ENCODE data around the gene SIPA1L3. TPM values are rescaled to one million over a fixed set of nuclear protein-coding genes. Genes with fewer than 3 reads are reported as not detected.

Gene SIPA1L3
- total RNA-seq, 1 experiment from 2014 or later, result 36.0 TPM

GRCh38 chr19:37990362-37990761, 83.4 kb downstream of the SIPA1L3 start:
- Mint-ChIP-seq H3K36me3 (ENCODE audit: insufficient read depth, unreplicated experiment) (no peaks in the 10 kb centered on the region), H3K4me1 (ENCODE audit: insufficient read depth, unreplicated experiment) (peaks cover 27% of the 10 kb centered on the region), H3K27me3 (ENCODE audit: insufficient read depth, unreplicated experiment) (no peaks in the 10 kb centered on the region), H3K27ac (ENCODE audit: low read depth, unreplicated experiment) (peak overlapping the region; percentile 12), H3K4me3 (ENCODE audit: unreplicated experiment) (no peak overlapping the region), H3K9me3 (ENCODE audit: unreplicated experiment) (no peaks in the 10 kb centered on the region)
- no TSS peak for BruUV-seq (replicated peaks)
- ChIA-PET POLR2A (interaction anchor here (0.7 to 2.4 kb wide), 11 partner anchors 11 to 1455 kb away, joined by 3 to 16 read pairs (median 3); partner anchors contain the start of genes C19orf33, SIPA1L3 and WDR87), CTCF (interaction anchor here (0.7 to 5.4 kb wide), 7 partner anchors 10 to 251 kb away, joined by 3 to 51 read pairs (median 6); partner anchors contain the start of genes SIPA1L3 and WDR87)
- DNase-seq (ENCODE audit: unreplicated experiment), result peak; percentile 81
- TF ChIP-seq, protein P1, sequence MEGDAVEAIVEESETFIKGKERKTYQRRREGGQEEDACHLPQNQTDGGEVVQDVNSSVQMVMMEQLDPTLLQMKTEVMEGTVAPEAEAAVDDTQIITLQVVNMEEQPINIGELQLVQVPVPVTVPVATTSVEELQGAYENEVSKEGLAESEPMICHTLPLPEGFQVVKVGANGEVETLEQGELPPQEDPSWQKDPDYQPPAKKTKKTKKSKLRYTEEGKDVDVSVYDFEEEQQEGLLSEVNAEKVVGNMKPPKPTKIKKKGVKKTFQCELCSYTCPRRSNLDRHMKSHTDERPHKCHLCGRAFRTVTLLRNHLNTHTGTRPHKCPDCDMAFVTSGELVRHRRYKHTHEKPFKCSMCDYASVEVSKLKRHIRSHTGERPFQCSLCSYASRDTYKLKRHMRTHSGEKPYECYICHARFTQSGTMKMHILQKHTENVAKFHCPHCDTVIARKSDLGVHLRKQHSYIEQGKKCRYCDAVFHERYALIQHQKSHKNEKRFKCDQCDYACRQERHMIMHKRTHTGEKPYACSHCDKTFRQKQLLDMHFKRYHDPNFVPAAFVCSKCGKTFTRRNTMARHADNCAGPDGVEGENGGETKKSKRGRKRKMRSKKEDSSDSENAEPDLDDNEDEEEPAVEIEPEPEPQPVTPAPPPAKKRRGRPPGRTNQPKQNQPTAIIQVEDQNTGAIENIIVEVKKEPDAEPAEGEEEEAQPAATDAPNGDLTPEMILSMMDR (IDR thresholded peaks at IDR 0.05; ENCODE audit: unreplicated experiment), result peak; percentile 12
- intact Hi-C loops (cut with micrococcal nuclease), result loop anchor here (1.0 to 10.0 kb wide), 4 partner anchors 56 to 105 kb away; partner anchors contain the start of gene SIPA1L3

DNA sequence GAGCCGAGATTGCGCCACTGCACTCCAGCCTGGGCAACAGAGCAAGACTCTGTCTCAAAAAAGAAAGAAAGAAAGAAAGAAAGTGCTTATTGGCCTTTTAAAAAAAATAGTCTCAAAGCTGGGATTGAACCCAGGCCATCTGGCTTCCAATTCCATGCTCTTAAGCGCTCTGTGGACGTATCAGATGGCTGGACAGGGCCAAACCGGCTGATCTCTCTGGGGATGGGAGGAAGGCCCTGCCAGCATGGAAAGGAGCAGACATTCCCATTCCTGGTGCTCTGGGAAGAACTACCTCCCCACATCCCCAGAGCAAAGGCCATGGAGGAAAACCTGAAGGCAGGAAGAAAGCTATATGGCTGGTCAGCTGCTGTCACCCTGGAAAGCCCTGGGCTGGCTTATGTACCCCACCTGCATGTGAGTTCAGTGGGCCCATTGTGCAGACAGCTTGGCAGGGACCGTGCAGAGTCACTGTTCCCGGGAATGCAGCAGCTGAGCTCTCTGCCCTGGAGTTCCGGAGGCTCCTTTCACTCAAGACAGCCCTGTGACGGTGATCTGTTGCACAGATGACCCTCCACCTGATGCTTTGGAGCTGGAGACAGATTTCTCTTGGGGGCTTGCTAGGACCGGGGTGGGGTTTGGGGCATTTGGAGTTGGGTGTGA, 84.3 kb downstream of the SIPA1L3 start:
- H3K4me3 Mint-ChIP-seq (ENCODE audit: unreplicated experiment), result no peak overlapping the region
- POLR2A ChIA-PET, result interaction anchor here (0.9 to 2.4 kb wide), 6 partner anchors 10 to 89 kb away, joined by 3 to 16 read pairs (median 4); partner anchors contain the start of genes SIPA1L3 and WDR87
- no peak overlapping the region for H3K27ac Mint-ChIP-seq (ENCODE audit: low read depth, unreplicated experiment)
- H3K27me3 Mint-ChIP-seq (ENCODE audit: insufficient read depth, unreplicated experiment), result no peaks in the 10 kb centered on the region
- BruUV-seq (replicated peaks), result no TSS peak
- no peaks in the 10 kb centered on the region for H3K36me3 Mint-ChIP-seq (ENCODE audit: insufficient read depth, unreplicated experiment)
- CTCF ChIA-PET, result interaction anchor here (0.6 to 5.4 kb wide), 8 partner anchors 9 to 250 kb away, joined by 3 to 51 read pairs (median 5); partner anchors contain the start of genes SIPA1L3 and WDR87
- no peak for DNase-seq (ENCODE audit: unreplicated experiment)
- TF ChIP-seq, protein P1 (IDR thresholded peaks at IDR 0.05; ENCODE audit: unreplicated experiment), result no peak
- H3K4me1 Mint-ChIP-seq (ENCODE audit: insufficient read depth, unreplicated experiment), result peaks cover 24% of the 10 kb centered on the region
- no peaks in the 10 kb centered on the region for H3K9me3 Mint-ChIP-seq (ENCODE audit: unreplicated experiment)
- intact Hi-C loops (cut with micrococcal nuclease), result loop anchor here (2.0 to 10.0 kb wide), 2 partner anchors 57 to 89 kb away; no protein-coding TSS in a partner anchor

- no peak overlapping the region for H3K4me3 Mint-ChIP-seq (ENCODE audit: unreplicated experiment)
- no peaks in the 10 kb centered on the region for H3K9me3 Mint-ChIP-seq (ENCODE audit: unreplicated experiment)
- ChIA-PET CTCF (interaction anchor here (0.6 to 5.4 kb wide), 4 partner anchors 12 to 180 kb away, joined by 3 to 51 read pairs (median 4); partner anchors contain the start of genes SIPA1L3 and WDR87), POLR2A (interaction anchor here (1.0 to 2.4 kb wide), 4 partner anchors 12 to 89 kb away, joined by 3 to 15 read pairs (median 4); no protein-coding TSS in a partner anchor)
- intact Hi-C loops (cut with micrococcal nuclease), result loop anchor here (2.0 to 10.0 kb wide), 2 partner anchors 57 to 89 kb away; no protein-coding TSS in a partner anchor
- H3K27me3 Mint-ChIP-seq (ENCODE audit: insufficient read depth, unreplicated experiment), result no peaks in the 10 kb centered on the region
- H3K27ac Mint-ChIP-seq (ENCODE audit: low read depth, unreplicated experiment), result no peak overlapping the region
- no peak for DNase-seq (ENCODE audit: unreplicated experiment)
- H3K36me3 Mint-ChIP-seq (ENCODE audit: insufficient read depth, unreplicated experiment), result no peaks in the 10 kb centered on the region
- no TSS peak for BruUV-seq (replicated peaks)
- peaks cover 19% of the 10 kb centered on the region for H3K4me1 Mint-ChIP-seq (ENCODE audit: insufficient read depth, unreplicated experiment)
- TF ChIP-seq, protein P1 (IDR thresholded peaks at IDR 0.05; ENCODE audit: unreplicated experiment), result no peak
These were observed 84.8 kb downstream of the SIPA1L3 start for GRCh38 chr19:37991841-37992248.

DNA sequence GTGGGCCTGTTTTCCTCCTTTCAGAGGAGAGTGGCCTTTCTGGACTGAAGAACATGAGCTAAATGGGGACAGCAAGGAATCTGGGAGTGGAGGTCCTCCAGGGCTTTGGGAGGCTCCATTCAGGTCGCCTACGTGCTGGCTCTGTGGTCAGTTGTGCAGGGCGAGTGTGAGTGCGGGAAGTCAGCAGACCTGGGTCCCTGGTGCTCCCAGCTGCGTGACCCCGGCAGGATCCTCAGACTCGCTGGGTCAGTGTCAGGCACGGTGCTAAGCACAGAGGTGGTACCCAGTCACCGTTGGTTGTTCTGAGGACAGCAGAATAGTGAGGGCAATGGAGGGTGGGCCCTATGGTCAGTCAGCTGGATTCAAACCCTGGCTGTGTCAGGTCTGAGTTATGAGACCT, 85.8 kb downstream of the SIPA1L3 start:
- TF ChIP-seq, protein P1 (IDR thresholded peaks at IDR 0.05; ENCODE audit: unreplicated experiment), result no peak
- intact Hi-C loops (cut with micrococcal nuclease), result loop anchor here (10.0 kb wide), 1 partner anchor 58 kb away; no protein-coding TSS in a partner anchor
- POLR2A ChIA-PET, result interaction anchor here (1.0 to 1.4 kb wide), 3 partner anchors 11 to 87 kb away, joined by 3 to 5 read pairs (median 3); partner anchors contain the start of gene WDR87
- H3K4me3 Mint-ChIP-seq (ENCODE audit: unreplicated experiment), result no peak overlapping the region
- H3K4me1 Mint-ChIP-seq (ENCODE audit: insufficient read depth, unreplicated experiment), result peaks cover 19% of the 10 kb centered on the region
- no peak overlapping the region for H3K27ac Mint-ChIP-seq (ENCODE audit: low read depth, unreplicated experiment)
- no peak for DNase-seq (ENCODE audit: unreplicated experiment)
- no peaks in the 10 kb centered on the region for H3K36me3 Mint-ChIP-seq (ENCODE audit: insufficient read depth, unreplicated experiment)
- H3K9me3 Mint-ChIP-seq (ENCODE audit: unreplicated experiment), result no peaks in the 10 kb centered on the region
- BruUV-seq (replicated peaks), result no TSS peak
- CTCF ChIA-PET, result interaction anchor here (0.6 to 5.4 kb wide), 4 partner anchors 13 to 94 kb away, joined by 3 to 51 read pairs (median 4); partner anchors contain the start of genes SIPA1L3 and WDR87
- H3K27me3 Mint-ChIP-seq (ENCODE audit: insufficient read depth, unreplicated experiment), result no peaks in the 10 kb centered on the region
